IMR-90 (cell line): Measurements from ENCODE around the gene RANBP6. TPM values are rescaled to one million over a fixed set of nuclear protein-coding genes. Genes with fewer than 3 reads are reported as not detected.

ENCODE experiments used
- ATAC-seq: fragments of 200-7000 bp; cut with Tn5 transposase; 2 replicates; pipeline ENCODE4 v1.9.1; 2020; ENCODE audit warnings: low read depth, mild to moderate bottlenecking, moderate library complexity
- BruUV-seq: library from RNA; stranded (reverse); fragments of 400-500 nt; replicated peaks from 2 replicates; lab custom pipeline; 2021; lab: Mats Ljungman, UMichigan
- CTCF ChIA-PET: fragments of 300-600 bp; formaldehyde crosslinking; extraction: SDS; loops from one replicate; lab custom pipeline; 2021; ENCODE audit warnings: antibody characterized with exemption; lab: Yijun Ruan, JAX
- POLR2A ChIA-PET: fragments of 300-600 bp; sonication (Branson Sonifier 250); formaldehyde crosslinking; loops from one replicate; lab custom pipeline; 2022; ENCODE audit warnings: antibody characterized with exemption; ENCODE audit not compliant: unreplicated experiment; lab: Charles Lee
- DNase-seq: peaks from one replicate; pipeline ENCODE4 v3.0.0; 2013
- H2AFZ ChIP-seq: replicated peaks from 2 replicates; pipeline ENCODE3; 2013; ENCODE audit warnings: low read length, mild to moderate bottlenecking; ENCODE audit not compliant: poor library complexity
- H2AK5ac ChIP-seq: 2 replicates; pipeline ENCODE4 v1.6.1; 2013; ENCODE audit warnings: low read depth, low read length, inconsistent platforms
- H2AK9ac ChIP-seq: replicated peaks from 2 replicates; pipeline ENCODE3; 2013; ENCODE audit warnings: mild to moderate bottlenecking, low read depth, low read length, moderate library complexity; ENCODE audit not compliant: poor library complexity
- H2BK120ac ChIP-seq: 2 replicates; pipeline ENCODE4 v1.6.1; 2013; ENCODE audit warnings: low read depth, low read length, inconsistent platforms
- H2BK15ac ChIP-seq: 3 replicates; pipeline ENCODE4 v1.6.1; 2013; ENCODE audit warnings: low read depth, low read length, inconsistent platforms
- H2BK20ac ChIP-seq: 2 replicates; pipeline ENCODE4 v1.6.1; 2013; ENCODE audit warnings: low read depth, mild to moderate bottlenecking, inconsistent platforms, low read length, moderate library complexity
- H2BK5ac ChIP-seq: 2 replicates; pipeline ENCODE4 v1.6.1; 2013; ENCODE audit warnings: mild to moderate bottlenecking, low read depth, low read length, inconsistent platforms; ENCODE audit not compliant: poor library complexity, severe bottlenecking
- H3K14ac ChIP-seq: replicated peaks from 2 replicates; pipeline ENCODE4 v1.6.1; 2013; ENCODE audit warnings: low read depth, low read length, inconsistent platforms
- H3K18ac ChIP-seq: 2 replicates; pipeline ENCODE4 v1.6.1; 2013; ENCODE audit warnings: low read depth, low read length, control low read depth
- H3K23ac ChIP-seq: 2 replicates; pipeline ENCODE4 v1.6.1; 2013; ENCODE audit warnings: low read depth, low read length, inconsistent platforms
- H3K27ac ChIP-seq: 2 replicates; pipeline ENCODE4 v1.5.1; 2013; ENCODE audit warnings: mild to moderate bottlenecking, control low read depth, low read length; ENCODE audit not compliant: insufficient read depth
- H3K27me3 ChIP-seq: 2 replicates; pipeline ENCODE4 v1.6.1; 2013; ENCODE audit warnings: low read length; ENCODE audit not compliant: control insufficient read depth, insufficient read depth
- H3K36me3 ChIP-seq: 2 replicates; pipeline ENCODE4 v1.6.1; 2013; ENCODE audit warnings: low read length, mixed read lengths; ENCODE audit not compliant: control insufficient read depth, insufficient read depth
- H3K4ac ChIP-seq: 2 replicates; pipeline ENCODE4 v1.6.1; 2013; ENCODE audit warnings: low read depth, low read length, inconsistent platforms
- H3K4me1 ChIP-seq: 2 replicates; pipeline ENCODE4 v1.6.1; 2013; ENCODE audit warnings: low read length, mixed read lengths; ENCODE audit not compliant: control insufficient read depth, insufficient read depth
- H3K4me2 ChIP-seq: 2 replicates; pipeline ENCODE4 v1.6.1; 2013; ENCODE audit warnings: low read depth, mild to moderate bottlenecking, control low read depth, low read length, moderate library complexity
- H3K4me3 ChIP-seq: 2 replicates; pipeline ENCODE4 v1.5.1; 2013; ENCODE audit warnings: low read depth, mild to moderate bottlenecking, control low read depth, low read length, moderate library complexity; ENCODE audit not compliant: insufficient read depth
- H3K56ac ChIP-seq: 2 replicates; pipeline ENCODE4 v1.6.1; 2013; ENCODE audit warnings: low read length, inconsistent platforms; ENCODE audit not compliant: insufficient read depth; ENCODE audit errors: extremely low read depth
- H3K79me1 ChIP-seq, 2 experiments: 2 replicates each; pipeline ENCODE4 v1.6.1; 2013; ENCODE audit warnings: low read length in 2 of 2, inconsistent platforms in 1 of 2, low read depth in 1 of 2
- H3K9ac ChIP-seq: 2 replicates; pipeline ENCODE4 v1.6.1; 2013; ENCODE audit warnings: low read depth, low read length, control low read depth
- H3K9me1 ChIP-seq: 2 replicates; pipeline ENCODE4 v1.6.1; 2013; ENCODE audit warnings: low read length, inconsistent platforms; ENCODE audit not compliant: insufficient read depth
- H3K9me3 ChIP-seq: 2 replicates; pipeline ENCODE4 v1.6.1; 2013; ENCODE audit warnings: low read length; ENCODE audit not compliant: control insufficient read depth, insufficient read depth
- H4K20me1 ChIP-seq: 2 replicates; pipeline ENCODE4 v1.6.1; 2013; ENCODE audit warnings: low read length, inconsistent platforms; ENCODE audit not compliant: insufficient read depth
- H4K5ac ChIP-seq: 2 replicates; pipeline ENCODE4 v1.6.1; 2013; ENCODE audit warnings: mild to moderate bottlenecking, low read depth, low read length, control low read depth
- H4K8ac ChIP-seq, 2 experiments: 2 replicates each; pipeline ENCODE4 v1.6.1; 2013; ENCODE audit warnings: low read depth in 2 of 2, low read length in 2 of 2, control low read depth in 1 of 2, inconsistent platforms in 1 of 2
- H4K91ac ChIP-seq: 2 replicates; pipeline ENCODE4 v1.6.1; 2013; ENCODE audit warnings: low read depth, low read length, inconsistent platforms; ENCODE audit not compliant: insufficient read depth
- CEBPB ChIP-seq: IDR thresholded peaks from 2 replicates; pipeline ENCODE4 v1.6.1; 2012; ENCODE audit warnings: low read depth, low read length, improper control_type of control experiment
- MAZ ChIP-seq: IDR thresholded peaks from 2 replicates; pipeline ENCODE4 v1.6.1; 2012; ENCODE audit warnings: low read depth, mild to moderate bottlenecking, low read length, improper control_type of control experiment, moderate library complexity, borderline replicate concordance
- MXI1 ChIP-seq: IDR thresholded peaks from 2 replicates; pipeline ENCODE4 v1.6.1; 2012; ENCODE audit warnings: low read depth, mild to moderate bottlenecking, low read length, moderate library complexity, borderline replicate concordance
- RCOR1 ChIP-seq: IDR thresholded peaks from 2 replicates; pipeline ENCODE4 v1.6.1; 2012; ENCODE audit warnings: mild to moderate bottlenecking, low read length, improper control_type of control experiment; ENCODE audit not compliant: insufficient replicate concordance
- WGBS, 2 experiments: methylation state at CpG; one replicate each; pipeline versions ENCODE4 v1.1.5 to v1.1.7; 2013; ENCODE audit warnings: missing lambda C conversion rate in 2 of 2; ENCODE audit not compliant: insufficient read length in 1 of 2; ENCODE audit errors: extremely low coverage in 2 of 2; 5-methylcytosine and 5-hydroxymethylcytosine counted together
- dilution Hi-C: fragments of 300-500 bp; cut with HindIII; formaldehyde crosslinking; loops from one replicate; pipeline ENCODE4 v1.14.3; 2018; ENCODE audit warnings: low sequenced_read_pairs; ENCODE audit not compliant: unreplicated experiment
- in situ Hi-C: fragments of 300-500 bp; cut with MboI; formaldehyde crosslinking; loops from 3 replicates; pipeline ENCODE4 v1.14.3; 2019; ENCODE audit warnings: low sequenced_read_pairs, inconsistent platforms, mixed read lengths
- intact Hi-C: fragments of 100-400 bp; cut with micrococcal nuclease; formaldehyde crosslinking; loops from 2 replicates; pipeline ENCODE4 v1.10.0; 2022
- polyA plus RNA-seq, 3 experiments: library from polyadenylated mRNA; depleted of rRNA; stranded (reverse); fragments of >200 nt; gene quantifications; 2 replicates each; pipeline ENCODE4 v1.2.3, GENCODE V29; 2012; ENCODE audit warnings: low replicate concordance in 1 of 3
- total RNA-seq: library from RNA; depleted of rRNA; stranded (reverse); fragments of >200 nt; gene quantifications from 2 replicates; pipeline ENCODE4 v1.2.3, GENCODE V29; 2012
- TF ChIP-seq, protein P1 (sequence below): conservative IDR thresholded peaks from 2 replicates; pipeline ENCODE4 v1.5.1; 2012; ENCODE audit warnings: mild to moderate bottlenecking, low read depth, low read length, improper control_type of control experiment

Gene RANBP6
- total and polyA plus RNA-seq, 2 of the 4 experiments (the other 2 are of a cell fraction) = 7.5 to 42.3 TPM

- H2AK9ac ChIP-seq = no peak overlapping the region
- no peak overlapping the region for H3K4me2 ChIP-seq
- no peak overlapping the region for H4K8ac ChIP-seq
- no peak overlapping the region for H4K91ac ChIP-seq
- H2BK5ac ChIP-seq = no peak overlapping the region
- no peak overlapping the region for H2AFZ ChIP-seq
- dilution Hi-C loops = no loop called here
- CTCF ChIA-PET = interaction anchor here (0.6 kb wide), 1 partner anchor 17 kb away, joined by 3 read pairs; no protein-coding TSS in a partner anchor
- H2BK20ac ChIP-seq = no peak overlapping the region
- H3K4me1 ChIP-seq = no peaks in the 10 kb centered on the region
- H3K27me3 ChIP-seq = peaks cover 6% of the 10 kb centered on the region
- BruUV-seq = no TSS peak
- H4K20me1 ChIP-seq = no peaks in the 10 kb centered on the region
- 53% methylated on average over 2 of the region's 2 CpGs; no CpG with 5 or more reads in 1 of the 2 experiments for WGBS, 2 experiments
- no peak overlapping the region for H3K27ac ChIP-seq
- no peaks in the 10 kb centered on the region for H3K79me1 ChIP-seq
- in situ Hi-C loops = loop anchor here (5.0 kb wide), 1 partner anchor 256 kb away; no protein-coding TSS in a partner anchor
- no peak for ATAC-seq
- no peaks in the 10 kb centered on the region for H3K9me3 ChIP-seq
- H3K23ac ChIP-seq = no peak overlapping the region
- H3K56ac ChIP-seq = no peak overlapping the region
- no peak overlapping the region for H3K14ac ChIP-seq
- intact Hi-C loops = no loop called here
- no peak for DNase-seq
- no peak overlapping the region for H2BK120ac ChIP-seq
- H3K9ac ChIP-seq = no peak overlapping the region
- no peak overlapping the region for H4K5ac ChIP-seq
- no peak overlapping the region for H3K18ac ChIP-seq
- POLR2A ChIA-PET = no interaction called here
- H3K36me3 ChIP-seq = no peaks in the 10 kb centered on the region
- H3K9me1 ChIP-seq = no peaks in the 10 kb centered on the region
- no peak overlapping the region for H3K4ac ChIP-seq
- no peak overlapping the region for H2BK15ac ChIP-seq
- no peak overlapping the region for H3K4me3 ChIP-seq
- TF ChIP-seq MAZ (no peak), RCOR1 (no peak), CEBPB (no peak), MXI1 (no peak)
- TF ChIP-seq, protein P1, sequence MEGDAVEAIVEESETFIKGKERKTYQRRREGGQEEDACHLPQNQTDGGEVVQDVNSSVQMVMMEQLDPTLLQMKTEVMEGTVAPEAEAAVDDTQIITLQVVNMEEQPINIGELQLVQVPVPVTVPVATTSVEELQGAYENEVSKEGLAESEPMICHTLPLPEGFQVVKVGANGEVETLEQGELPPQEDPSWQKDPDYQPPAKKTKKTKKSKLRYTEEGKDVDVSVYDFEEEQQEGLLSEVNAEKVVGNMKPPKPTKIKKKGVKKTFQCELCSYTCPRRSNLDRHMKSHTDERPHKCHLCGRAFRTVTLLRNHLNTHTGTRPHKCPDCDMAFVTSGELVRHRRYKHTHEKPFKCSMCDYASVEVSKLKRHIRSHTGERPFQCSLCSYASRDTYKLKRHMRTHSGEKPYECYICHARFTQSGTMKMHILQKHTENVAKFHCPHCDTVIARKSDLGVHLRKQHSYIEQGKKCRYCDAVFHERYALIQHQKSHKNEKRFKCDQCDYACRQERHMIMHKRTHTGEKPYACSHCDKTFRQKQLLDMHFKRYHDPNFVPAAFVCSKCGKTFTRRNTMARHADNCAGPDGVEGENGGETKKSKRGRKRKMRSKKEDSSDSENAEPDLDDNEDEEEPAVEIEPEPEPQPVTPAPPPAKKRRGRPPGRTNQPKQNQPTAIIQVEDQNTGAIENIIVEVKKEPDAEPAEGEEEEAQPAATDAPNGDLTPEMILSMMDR = no peak
- H2AK5ac ChIP-seq = no peak overlapping the region
Measured at GRCh38 chr9:6051511-6051950, 36.1 kb upstream of the RANBP6 start.
